OCI-LY7 (cell line): Measurements from ENCODE around the gene POLR2F.

Experiments
- EZH2phosphoT487 ChIP-seq: fragments of 200-600 bp; sonication (generic); IDR thresholded peaks from 2 replicates; pipeline ENCODE4 v1.6.1; 2018; ENCODE audit warnings: low read depth, borderline replicate concordance, mild to moderate bottlenecking, mixed run types, antibody characterized with exemption, low read length, moderate library complexity, mixed read lengths
- TF ChIP-seq, protein P1 (sequence below): fragments of 200-600 bp; sonication (generic); conservative IDR thresholded peaks from 2 replicates; pipeline ENCODE4 v1.5.1; 2014; ENCODE audit warnings: mild to moderate bottlenecking, antibody characterized with exemption, low read length, moderate library complexity, mixed read lengths

DNA sequence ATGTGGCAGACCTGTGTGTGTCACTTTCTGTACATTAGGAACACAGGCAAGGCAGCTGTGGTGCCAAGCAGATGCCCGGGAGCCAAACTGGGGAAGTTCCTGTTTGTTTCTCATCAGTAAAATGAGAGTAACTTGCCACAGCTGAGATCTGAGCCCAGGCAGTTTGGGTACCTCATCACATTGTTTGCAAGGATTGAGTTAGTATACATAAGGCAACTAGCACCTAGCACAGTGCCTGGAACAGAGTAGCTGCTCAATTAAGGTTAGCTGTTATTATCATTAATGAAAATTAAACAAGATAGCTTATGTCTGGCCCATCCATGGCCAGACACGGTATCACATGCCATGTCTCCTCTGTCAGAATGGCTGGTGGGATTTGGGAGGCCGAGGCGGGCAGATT is 23.0 kb downstream of the POLR2F start:
- TF ChIP-seq, protein P1, sequence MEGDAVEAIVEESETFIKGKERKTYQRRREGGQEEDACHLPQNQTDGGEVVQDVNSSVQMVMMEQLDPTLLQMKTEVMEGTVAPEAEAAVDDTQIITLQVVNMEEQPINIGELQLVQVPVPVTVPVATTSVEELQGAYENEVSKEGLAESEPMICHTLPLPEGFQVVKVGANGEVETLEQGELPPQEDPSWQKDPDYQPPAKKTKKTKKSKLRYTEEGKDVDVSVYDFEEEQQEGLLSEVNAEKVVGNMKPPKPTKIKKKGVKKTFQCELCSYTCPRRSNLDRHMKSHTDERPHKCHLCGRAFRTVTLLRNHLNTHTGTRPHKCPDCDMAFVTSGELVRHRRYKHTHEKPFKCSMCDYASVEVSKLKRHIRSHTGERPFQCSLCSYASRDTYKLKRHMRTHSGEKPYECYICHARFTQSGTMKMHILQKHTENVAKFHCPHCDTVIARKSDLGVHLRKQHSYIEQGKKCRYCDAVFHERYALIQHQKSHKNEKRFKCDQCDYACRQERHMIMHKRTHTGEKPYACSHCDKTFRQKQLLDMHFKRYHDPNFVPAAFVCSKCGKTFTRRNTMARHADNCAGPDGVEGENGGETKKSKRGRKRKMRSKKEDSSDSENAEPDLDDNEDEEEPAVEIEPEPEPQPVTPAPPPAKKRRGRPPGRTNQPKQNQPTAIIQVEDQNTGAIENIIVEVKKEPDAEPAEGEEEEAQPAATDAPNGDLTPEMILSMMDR = no peak
- TF ChIP-seq EZH2phosphoT487 = no peak
